ENCODE measurements around the gene ERBB2.

GRCh38 chr17:39765175-39765574, 65.3 kb downstream of the ERBB2 start:
- TF ChIP-seq EZH2 (IDR thresholded peaks at IDR 0.05; ENCODE audit: insufficient read depth, poor library complexity, severe bottlenecking) (no peak), EZH2phosphoT487 (IDR thresholded peaks at IDR 0.05; ENCODE audit: insufficient read depth, low read depth) (no peak)

Measured in GM23248 (cell line).